MM.1S (cell line): ENCODE results near the gene ODF2.

Source experiments
- CTCF ChIP-seq: fragments of 300-600 bp; sonication (generic); IDR thresholded peaks from 2 replicates; pipeline ENCODE4 v1.5.1; 2016; ENCODE audit warnings: antibody characterized with exemption, low read length, mixed read lengths
- EZH2 ChIP-seq: fragments of 300-600 bp; sonication (generic); optimal IDR thresholded peaks from 2 replicates; pipeline ENCODE3; 2017; ENCODE audit warnings: low read depth, mild to moderate bottlenecking, antibody characterized with exemption, low read length, mixed read lengths

- no peak for TF ChIP-seq CTCF
- no peak for TF ChIP-seq EZH2
Measured at GRCh38 chr9:128532581-128532980, 76.8 kb downstream of the ODF2 start.
